HEK293 (cell line): Measurements from ENCODE around the gene SMCO4.
"Not testable (repeated sequence)": the region's sequence is repeated elsewhere in the genome, so short reads cannot be mapped to it uniquely, and the experiment has no call there.

ENCODE experiments used
- CTCF ChIA-PET: fragments of 350-600 bp; formaldehyde crosslinking; extraction: SDS; loops from one replicate; lab custom pipeline; 2021; ENCODE audit warnings: antibody characterized with exemption; lab: Yijun Ruan, JAX
- POLR2A ChIA-PET: fragments of 300-600 bp; formaldehyde crosslinking; extraction: SDS; loops from one replicate; lab custom pipeline; 2020; ENCODE audit warnings: antibody characterized with exemption, inconsistent platforms; lab: Yijun Ruan, JAX
- H3K27ac ChIP-seq: fragments of 200-500 bp; sonication (Bioruptor generic); 2 replicates; pipeline ENCODE4 v1.5.1; 2014; ENCODE audit warnings: low read depth, low read length, control low read depth, inconsistent platforms; ENCODE audit errors: extremely low read depth
- H3K36me3 ChIP-seq, 2 experiments: fragments of 200-500 bp in 1 of 2; sonication (Bioruptor generic) in 1 of 2; 1 replicate in 1 of 2; 2 replicates in 1 of 2; pipeline ENCODE4 v1.5.1; 2014 to 2017; ENCODE audit warnings: inconsistent platforms in 2 of 2, low read length in 2 of 2; ENCODE audit not compliant: control insufficient read depth in 2 of 2, insufficient read depth in 1 of 2
- H3K4me1 ChIP-seq: fragments of 200-500 bp; sonication (Bioruptor generic); 2 replicates; pipeline ENCODE4 v1.5.1; 2014; ENCODE audit warnings: mild to moderate bottlenecking, low read length, inconsistent platforms; ENCODE audit not compliant: control insufficient read depth, insufficient read depth
- H3K4me3 ChIP-seq: 2 replicates; pipeline ENCODE4 v1.5.1; 2011; ENCODE audit warnings: low read depth, mild to moderate bottlenecking, control low read depth, low read length, moderate library complexity
- H3K9me3 ChIP-seq: fragments of 200-500 bp; sonication (Bioruptor generic); 2 replicates; pipeline ENCODE4 v1.5.1; 2014; ENCODE audit warnings: low read depth, low read length, inconsistent platforms; ENCODE audit not compliant: control insufficient read depth, insufficient read depth
- IKZF3 ChIP-seq: fragments of 450-650 bp; IDR thresholded peaks from 2 replicates; pipeline ENCODE4 v1.5.0; 2018; ENCODE audit warnings: missing biosample characterization, mild to moderate bottlenecking, missing genetic modification characterization, moderate library complexity
- KLF7 ChIP-seq: fragments of 450-650 bp; formaldehyde crosslinking; IDR thresholded peaks from 2 replicates; pipeline ENCODE4 v1.5.1; 2016; ENCODE audit warnings: missing biosample characterization, missing genetic modification characterization, borderline replicate concordance
- KLF8 ChIP-seq: fragments of 450-650 bp; formaldehyde crosslinking; IDR thresholded peaks from 2 replicates; pipeline ENCODE4 v1.5.1; 2016; ENCODE audit warnings: missing biosample characterization, missing genetic modification characterization
- MYNN ChIP-seq: fragments of 450-650 bp; formaldehyde crosslinking; IDR thresholded peaks from 2 replicates; pipeline ENCODE4 v1.5.1; 2016; ENCODE audit warnings: missing biosample characterization, missing genetic modification characterization, borderline replicate concordance
- TCF7L2 ChIP-seq: IDR thresholded peaks from 2 replicates; pipeline ENCODE4 v1.6.1; 2011; ENCODE audit warnings: low read depth, mild to moderate bottlenecking, inconsistent platforms, low read length, moderate library complexity, borderline replicate concordance
- YY1 ChIP-seq: fragments of 450-650 bp; formaldehyde crosslinking; IDR thresholded peaks from 2 replicates; pipeline ENCODE4 v1.5.1; 2018; ENCODE audit warnings: missing biosample characterization, missing genetic modification characterization
- ZNF140 ChIP-seq: fragments of 450-650 bp; formaldehyde crosslinking; IDR thresholded peaks from 2 replicates; pipeline ENCODE4 v1.5.1; 2016; ENCODE audit warnings: missing biosample characterization, missing genetic modification characterization
- ZNF146 ChIP-seq: fragments of 450-650 bp; formaldehyde crosslinking; IDR thresholded peaks from 2 replicates; pipeline ENCODE4 v1.5.1; 2016; ENCODE audit warnings: missing biosample characterization, missing genetic modification characterization
- ZNF223 ChIP-seq: fragments of 450-650 bp; formaldehyde crosslinking; IDR thresholded peaks from 2 replicates; pipeline ENCODE4 v1.5.1; 2016; ENCODE audit warnings: missing biosample characterization, missing genetic modification characterization
- ZNF394 ChIP-seq: fragments of 450-650 bp; formaldehyde crosslinking; IDR thresholded peaks from 2 replicates; pipeline ENCODE4 v1.5.1; 2016; ENCODE audit warnings: missing biosample characterization, missing genetic modification characterization, mild to moderate bottlenecking, moderate library complexity, borderline replicate concordance
- ZNF423 ChIP-seq: fragments of 450-650 bp; formaldehyde crosslinking; IDR thresholded peaks from 2 replicates; pipeline ENCODE4 v1.5.1; 2016; ENCODE audit warnings: missing biosample characterization, missing genetic modification characterization
- ZNF529 ChIP-seq: fragments of 450-650 bp; formaldehyde crosslinking; IDR thresholded peaks from 2 replicates; pipeline ENCODE4 v1.5.1; 2017; ENCODE audit warnings: missing genetic modification characterization, missing biosample characterization; ENCODE audit not compliant: insufficient replicate concordance
- ZNF555 ChIP-seq: fragments of 450-650 bp; formaldehyde crosslinking; conservative IDR thresholded peaks from 2 replicates; pipeline ENCODE4 v1.5.1; 2017; ENCODE audit warnings: missing biosample characterization, mild to moderate bottlenecking, missing genetic modification characterization, inconsistent platforms
- ZNF596 ChIP-seq: fragments of 450-650 bp; IDR thresholded peaks from 2 replicates; pipeline ENCODE4 v1.5.0; 2018; ENCODE audit warnings: missing biosample characterization, mild to moderate bottlenecking, missing genetic modification characterization, moderate library complexity
- ZNF626 ChIP-seq: fragments of 450-650 bp; sonication (Bioruptor Pico); formaldehyde crosslinking; IDR thresholded peaks from 2 replicates; pipeline ENCODE4 v1.5.1; 2018; ENCODE audit warnings: missing biosample characterization, missing genetic modification characterization, inconsistent platforms
- ZNF843 ChIP-seq: fragments of 450-650 bp; formaldehyde crosslinking; IDR thresholded peaks from 2 replicates; pipeline ENCODE4 v1.5.1; 2016; ENCODE audit warnings: missing biosample characterization, missing genetic modification characterization
- ZSCAN16 ChIP-seq: fragments of 450-650 bp; formaldehyde crosslinking; IDR thresholded peaks from 2 replicates; pipeline ENCODE4 v1.5.1; 2016; ENCODE audit warnings: missing biosample characterization, missing genetic modification characterization
- ZSCAN30 ChIP-seq: fragments of 450-650 bp; IDR thresholded peaks from 2 replicates; pipeline ENCODE4 v1.5.1; 2018; ENCODE audit warnings: missing biosample characterization, mild to moderate bottlenecking, missing genetic modification characterization, moderate library complexity
- TF ChIP-seq, protein P1 (sequence below): fragments of 450-650 bp; formaldehyde crosslinking; IDR thresholded peaks from 2 replicates; pipeline ENCODE4 v1.5.1; 2016; ENCODE audit warnings: missing biosample characterization, missing genetic modification characterization
- TF ChIP-seq, protein P2 (sequence below): fragments of 450-650 bp; formaldehyde crosslinking; IDR thresholded peaks from 2 replicates; pipeline ENCODE4 v1.5.1; 2017; ENCODE audit warnings: missing biosample characterization, missing genetic modification characterization
- TF ChIP-seq, protein P3 (sequence below): fragments of 450-650 bp; formaldehyde crosslinking; IDR thresholded peaks from 2 replicates; pipeline ENCODE4 v1.5.1; 2016; ENCODE audit warnings: missing biosample characterization, missing genetic modification characterization
- TF ChIP-seq, protein P4 (sequence below): fragments of 450-650 bp; formaldehyde crosslinking; IDR thresholded peaks from 2 replicates; pipeline ENCODE4 v1.5.1; 2016; ENCODE audit warnings: missing biosample characterization, missing genetic modification characterization

The SMCO4 gene

DNA sequence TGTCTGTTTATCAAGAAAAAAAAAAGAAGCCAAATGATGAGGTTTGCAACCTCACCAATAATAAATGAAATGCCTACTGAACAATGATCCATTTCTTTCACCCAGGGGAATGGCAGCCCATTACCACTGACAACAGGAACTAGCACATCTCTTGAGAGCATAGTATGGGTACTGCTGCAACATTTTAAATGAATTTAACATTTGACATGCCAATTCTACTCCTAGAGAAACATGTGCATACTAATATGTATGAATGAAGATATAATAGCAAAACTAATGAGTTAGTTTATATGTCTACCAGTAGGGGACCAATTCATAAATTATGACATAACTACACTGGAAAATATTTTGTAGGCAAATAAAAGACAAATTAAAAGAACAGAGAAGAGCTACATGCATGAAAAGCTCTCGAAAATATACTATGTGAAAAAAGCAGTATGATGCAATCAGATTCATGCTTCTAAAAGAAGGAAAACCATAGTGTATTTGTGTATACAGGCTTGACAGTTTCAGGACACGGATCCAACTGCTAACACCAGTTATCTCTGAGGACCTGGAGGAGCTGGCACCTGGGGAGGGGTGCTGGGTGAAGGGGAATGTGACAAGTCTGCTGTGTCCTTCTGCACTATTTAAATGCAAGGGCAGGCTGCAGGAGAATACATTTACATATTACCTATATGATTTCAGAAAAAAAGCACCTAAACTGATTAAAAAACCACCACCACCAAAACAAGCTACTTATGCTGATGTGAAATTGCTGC, 6.9 kb downstream of the SMCO4 start:
- ChIA-PET CTCF (interaction anchor here (0.6 to 1.3 kb wide), 2 partner anchors 116 to 300 kb away, joined by 3 read pairs; no protein-coding TSS in a partner anchor), POLR2A (no interaction called here)
- no peaks in the 10 kb centered on the region for H3K4me1 ChIP-seq
- TF ChIP-seq, protein P1, sequence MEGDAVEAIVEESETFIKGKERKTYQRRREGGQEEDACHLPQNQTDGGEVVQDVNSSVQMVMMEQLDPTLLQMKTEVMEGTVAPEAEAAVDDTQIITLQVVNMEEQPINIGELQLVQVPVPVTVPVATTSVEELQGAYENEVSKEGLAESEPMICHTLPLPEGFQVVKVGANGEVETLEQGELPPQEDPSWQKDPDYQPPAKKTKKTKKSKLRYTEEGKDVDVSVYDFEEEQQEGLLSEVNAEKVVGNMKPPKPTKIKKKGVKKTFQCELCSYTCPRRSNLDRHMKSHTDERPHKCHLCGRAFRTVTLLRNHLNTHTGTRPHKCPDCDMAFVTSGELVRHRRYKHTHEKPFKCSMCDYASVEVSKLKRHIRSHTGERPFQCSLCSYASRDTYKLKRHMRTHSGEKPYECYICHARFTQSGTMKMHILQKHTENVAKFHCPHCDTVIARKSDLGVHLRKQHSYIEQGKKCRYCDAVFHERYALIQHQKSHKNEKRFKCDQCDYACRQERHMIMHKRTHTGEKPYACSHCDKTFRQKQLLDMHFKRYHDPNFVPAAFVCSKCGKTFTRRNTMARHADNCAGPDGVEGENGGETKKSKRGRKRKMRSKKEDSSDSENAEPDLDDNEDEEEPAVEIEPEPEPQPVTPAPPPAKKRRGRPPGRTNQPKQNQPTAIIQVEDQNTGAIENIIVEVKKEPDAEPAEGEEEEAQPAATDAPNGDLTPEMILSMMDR (tag by site-specific recombination), result no peak
- TF ChIP-seq TCF7L2 (no peak), ZSCAN30 (no peak), ZNF423 (tag by site-specific recombination) (no peak)
- H3K36me3 ChIP-seq, result peaks cover 0 to 6% of the 10 kb centered on the region in 2 experiments; a peak in 1 of 3 replicates
- H3K9me3 ChIP-seq, result no peaks in the 10 kb centered on the region
- H3K4me3 ChIP-seq, result no peak overlapping the region
- no peak overlapping the region for H3K27ac ChIP-seq

DNA sequence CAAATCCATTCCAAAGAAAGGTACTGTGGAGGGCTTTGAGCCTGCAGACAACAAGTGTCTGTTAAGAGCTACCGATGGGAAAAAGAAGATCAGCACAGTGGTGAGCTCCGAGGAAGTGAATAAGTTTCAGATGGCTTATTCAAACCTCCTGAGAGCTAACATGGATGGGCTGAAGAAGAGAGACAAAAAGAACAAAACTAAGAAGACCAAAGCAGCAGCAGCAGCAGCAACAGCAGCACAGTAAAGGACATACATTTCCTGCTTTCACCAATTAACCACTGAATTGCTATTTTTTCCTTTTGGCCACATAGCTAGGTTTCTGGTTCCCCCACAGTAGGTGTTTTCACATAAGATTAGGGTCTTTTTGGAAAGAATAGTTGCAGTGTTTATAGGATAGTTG, 7.6 kb downstream of the SMCO4 start:
- H3K4me3 ChIP-seq, POLR2A ChIA-PET, H3K36me3 ChIP-seq, H3K9me3 ChIP-seq, H3K27ac ChIP-seq, CTCF ChIA-PET, H3K4me1 ChIP-seq: not testable (repeated sequence)

DNA sequence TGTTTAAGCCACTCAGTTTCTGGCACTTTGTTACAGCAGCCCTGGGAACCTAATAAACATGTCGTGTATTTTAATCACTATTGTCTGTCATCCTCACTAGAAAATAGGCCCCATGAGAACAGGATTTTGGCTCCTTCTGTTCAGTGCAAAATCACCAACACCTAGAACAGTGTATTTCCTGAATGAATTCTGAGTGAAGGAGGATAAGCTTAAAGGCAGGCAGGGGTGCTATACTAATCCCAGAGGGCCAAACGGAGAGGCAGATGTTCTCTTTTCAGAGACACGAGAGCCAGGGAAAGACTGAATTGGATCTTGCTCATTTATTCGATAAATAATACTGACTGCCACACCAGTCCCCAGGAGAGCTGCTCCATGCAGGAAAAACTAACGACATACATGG, 10.4 kb downstream of the SMCO4 start:
- Histone ChIP-seq H3K4me1 (no peaks in the 10 kb centered on the region), H3K27ac (no peak overlapping the region), H3K36me3 (peaks cover 0 to 6% of the 10 kb centered on the region in 2 experiments; a peak in 1 of 3 replicates), H3K9me3 (no peaks in the 10 kb centered on the region)
- POLR2A ChIA-PET, result no interaction called here
- TF ChIP-seq MYNN (tag by site-specific recombination) (no peak), ZNF555 (tag by site-specific recombination) (no peak), ZNF596 (tag by site-specific recombination) (no peak), ZNF140 (no peak), YY1 (no peak), IKZF3 (tag by site-specific recombination) (no peak), ZNF223 (tag by site-specific recombination) (no peak)
- TF ChIP-seq, all 188 proteins: peak for 0
- H3K4me3 ChIP-seq, result no peak overlapping the region
- CTCF ChIA-PET, result interaction anchor here (0.6 to 1.0 kb wide), 2 partner anchors 21 to 298 kb away, joined by 4 read pairs; no protein-coding TSS in a partner anchor

DNA sequence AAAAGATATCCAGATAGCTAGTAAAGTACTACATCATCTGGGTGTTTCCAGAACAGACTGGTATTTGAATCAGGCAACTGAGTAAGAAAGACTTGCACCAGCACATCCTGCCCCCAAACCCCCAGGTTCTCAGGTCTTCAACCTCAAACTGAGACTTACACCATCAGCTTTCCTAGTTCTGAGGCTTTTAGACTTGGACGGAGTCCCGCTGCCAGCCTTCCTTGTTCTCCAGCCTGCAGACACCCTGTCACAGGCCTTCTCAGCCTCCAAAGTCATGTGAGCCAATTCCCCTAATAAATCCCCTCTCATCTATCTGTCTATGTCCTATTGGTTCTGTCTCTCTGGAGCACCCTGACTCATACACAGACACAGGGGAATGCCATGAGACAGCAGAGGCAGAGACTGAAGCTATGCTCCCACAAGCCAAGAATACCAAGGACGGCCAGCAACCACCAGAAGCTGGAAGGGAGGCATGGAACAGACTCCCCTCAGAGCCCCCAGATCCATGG, 10.9 kb downstream of the SMCO4 start:
- Histone ChIP-seq H3K36me3 (peaks cover 0 to 6% of the 10 kb centered on the region in 2 experiments; a peak in 1 of 3 replicates), H3K4me1 (no peaks in the 10 kb centered on the region), H3K27ac (no peak overlapping the region), H3K9me3 (no peaks in the 10 kb centered on the region), H3K4me3 (no peak overlapping the region)
- CTCF ChIA-PET, result interaction anchor here (0.6 to 1.0 kb wide), 2 partner anchors 21 to 297 kb away, joined by 4 read pairs; no protein-coding TSS in a partner anchor
- POLR2A ChIA-PET, result no interaction called here
- TF ChIP-seq, protein P2, sequence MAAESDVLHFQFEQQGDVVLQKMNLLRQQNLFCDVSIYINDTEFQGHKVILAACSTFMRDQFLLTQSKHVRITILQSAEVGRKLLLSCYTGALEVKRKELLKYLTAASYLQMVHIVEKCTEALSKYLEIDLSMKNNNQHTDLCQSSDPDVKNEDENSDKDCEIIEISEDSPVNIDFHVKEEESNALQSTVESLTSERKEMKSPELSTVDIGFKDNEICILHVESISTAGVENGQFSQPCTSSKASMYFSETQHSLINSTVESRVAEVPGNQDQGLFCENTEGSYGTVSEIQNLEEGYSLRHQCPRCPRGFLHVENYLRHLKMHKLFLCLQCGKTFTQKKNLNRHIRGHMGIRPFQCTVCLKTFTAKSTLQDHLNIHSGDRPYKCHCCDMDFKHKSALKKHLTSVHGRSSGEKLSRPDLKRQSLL, result no peak
- TF ChIP-seq KLF8 (tag by site-specific recombination), result no peak
- TF ChIP-seq ZSCAN16 (tag by site-specific recombination), result no peak
- TF ChIP-seq, protein P3, sequence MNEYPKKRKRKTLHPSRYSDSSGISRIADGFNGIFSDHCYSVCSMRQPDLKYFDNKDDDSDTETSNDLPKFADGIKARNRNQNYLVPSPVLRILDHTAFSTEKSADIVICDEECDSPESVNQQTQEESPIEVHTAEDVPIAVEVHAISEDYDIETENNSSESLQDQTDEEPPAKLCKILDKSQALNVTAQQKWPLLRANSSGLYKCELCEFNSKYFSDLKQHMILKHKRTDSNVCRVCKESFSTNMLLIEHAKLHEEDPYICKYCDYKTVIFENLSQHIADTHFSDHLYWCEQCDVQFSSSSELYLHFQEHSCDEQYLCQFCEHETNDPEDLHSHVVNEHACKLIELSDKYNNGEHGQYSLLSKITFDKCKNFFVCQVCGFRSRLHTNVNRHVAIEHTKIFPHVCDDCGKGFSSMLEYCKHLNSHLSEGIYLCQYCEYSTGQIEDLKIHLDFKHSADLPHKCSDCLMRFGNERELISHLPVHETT (tag by site-specific recombination), result no peak
- TF ChIP-seq, protein P4, sequence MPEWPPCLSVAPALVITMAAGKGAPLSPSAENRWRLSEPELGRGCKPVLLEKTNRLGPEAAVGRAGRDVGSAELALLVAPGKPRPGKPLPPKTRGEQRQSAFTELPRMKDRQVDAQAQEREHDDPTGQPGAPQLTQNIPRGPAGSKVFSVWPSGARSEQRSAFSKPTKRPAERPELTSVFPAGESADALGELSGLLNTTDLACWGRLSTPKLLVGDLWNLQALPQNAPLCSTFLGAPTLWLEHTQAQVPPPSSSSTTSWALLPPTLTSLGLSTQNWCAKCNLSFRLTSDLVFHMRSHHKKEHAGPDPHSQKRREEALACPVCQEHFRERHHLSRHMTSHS, result no peak
- TF ChIP-seq KLF7 (tag by site-specific recombination), result no peak
- no peak for TF ChIP-seq ZNF394 (tag by site-specific recombination)
- no peak for TF ChIP-seq YY1
- no peak for TF ChIP-seq ZNF146 (tag by site-specific recombination)
- TF ChIP-seq ZNF529 (tag by site-specific recombination), result no peak
- no peak for TF ChIP-seq ZNF843 (tag by site-specific recombination)
- no peak for TF ChIP-seq ZNF626 (tag by site-specific recombination)
